SIG-M5 treated with dmso at 0.1 percent for 504 hours (cell line): ENCODE data around the gene CNOT9.

Source experiments
- DNase-seq: peaks from one replicate; lab custom pipeline; 2025; ENCODE audit not compliant: unreplicated experiment; lab: John Stamatoyannopoulos, UW

Gene CNOT9

DNA sequence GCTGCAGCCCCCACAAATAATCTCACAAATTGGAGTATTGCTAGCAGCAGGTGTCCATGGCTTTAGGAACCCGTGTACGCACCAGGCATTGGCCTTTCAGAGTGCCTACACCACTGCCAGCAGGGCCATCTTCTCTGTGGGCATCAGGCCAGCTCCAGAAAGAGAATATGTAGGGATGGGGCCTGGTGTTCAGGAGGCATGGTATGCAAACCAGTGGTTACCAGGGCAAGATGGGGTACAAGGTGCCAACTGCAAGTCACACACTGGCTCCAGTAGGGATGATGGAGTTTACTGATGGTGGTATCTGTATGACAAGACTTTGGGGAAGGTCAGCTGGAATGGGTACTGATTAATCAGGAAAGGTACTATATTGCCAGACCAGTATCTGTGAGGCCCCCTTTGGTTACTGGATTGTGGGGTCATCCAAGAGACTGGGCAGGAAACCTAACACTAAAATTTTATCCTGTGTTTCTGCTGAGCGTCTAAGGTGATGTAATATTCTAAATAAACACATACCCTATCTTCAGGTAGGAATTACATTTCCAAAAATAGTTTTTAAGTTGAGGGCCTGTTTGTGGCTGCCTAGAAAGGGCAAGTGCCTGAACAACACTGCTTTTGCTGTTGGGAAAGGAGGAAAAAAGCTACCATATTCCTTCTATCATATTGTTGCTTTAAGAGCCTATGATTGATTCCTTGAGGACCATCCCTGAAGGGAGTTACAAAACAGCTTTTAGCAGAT, 9.0 kb downstream of the CNOT9 start:
- no peak for DNase-seq

- DNase-seq, result no peak
Observed at GRCh38 chr2:218578272-218578877, 9.7 kb downstream of the CNOT9 start.

DNA sequence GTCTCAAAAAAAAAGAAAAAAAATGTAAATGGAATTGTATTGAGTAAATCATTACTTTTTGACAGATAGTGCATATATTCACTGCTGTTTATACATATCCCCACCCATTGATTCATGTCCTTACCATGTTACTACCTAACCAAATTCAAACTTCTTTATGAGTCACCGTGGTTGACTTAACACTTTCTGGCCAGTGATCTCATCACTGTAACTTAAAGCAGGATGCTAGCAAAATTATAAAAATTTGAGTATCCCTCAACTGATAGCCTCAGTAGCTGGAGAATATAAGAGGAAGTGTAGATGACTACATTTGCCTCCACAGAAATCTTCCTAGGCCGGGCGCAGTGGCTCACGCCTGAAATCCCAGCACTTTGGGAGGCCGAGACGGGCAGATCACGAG, 13.4 kb downstream of the CNOT9 start:
- no peak for DNase-seq

DNA sequence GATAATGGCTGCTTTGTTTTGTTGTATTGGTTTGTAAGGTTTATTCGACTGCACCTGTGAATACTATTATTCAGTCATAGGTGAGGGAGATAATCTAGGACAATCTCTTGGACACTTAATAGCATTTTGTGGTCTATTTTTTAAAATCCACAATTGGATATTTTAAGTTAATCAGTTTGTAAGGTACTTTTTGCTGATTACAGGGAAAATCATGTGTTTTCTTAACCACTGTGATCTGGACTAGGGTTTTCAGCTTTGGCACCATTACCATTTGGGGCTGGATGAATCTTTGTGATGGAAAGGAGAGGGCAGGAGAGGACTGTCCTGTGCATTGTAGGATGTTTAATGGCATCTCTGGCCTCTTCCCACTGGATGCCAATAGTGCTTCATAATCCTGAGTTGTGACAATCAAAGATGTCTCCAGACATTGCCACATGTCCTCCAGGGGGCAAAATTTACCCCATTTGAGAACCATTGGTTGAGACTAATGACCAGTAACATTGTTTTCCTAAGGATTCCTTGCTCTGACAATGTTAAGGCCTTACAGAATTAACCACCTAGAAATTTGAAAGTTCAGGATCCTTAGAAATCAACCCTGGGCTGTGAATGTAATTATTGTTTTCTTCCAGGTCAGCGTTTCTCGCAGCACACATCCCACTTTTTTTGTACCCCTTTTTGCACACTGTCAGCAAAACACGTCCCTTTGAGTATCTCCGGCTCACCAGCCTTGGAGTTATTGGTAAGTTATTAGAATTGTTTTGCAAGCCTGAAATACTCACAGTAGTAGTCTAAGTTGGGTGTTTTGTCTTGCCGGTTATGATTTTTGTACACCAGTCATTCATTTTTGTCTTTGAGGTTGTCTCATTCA, 15.6 kb downstream of the CNOT9 start:
- DNase-seq, result no peak

DNA sequence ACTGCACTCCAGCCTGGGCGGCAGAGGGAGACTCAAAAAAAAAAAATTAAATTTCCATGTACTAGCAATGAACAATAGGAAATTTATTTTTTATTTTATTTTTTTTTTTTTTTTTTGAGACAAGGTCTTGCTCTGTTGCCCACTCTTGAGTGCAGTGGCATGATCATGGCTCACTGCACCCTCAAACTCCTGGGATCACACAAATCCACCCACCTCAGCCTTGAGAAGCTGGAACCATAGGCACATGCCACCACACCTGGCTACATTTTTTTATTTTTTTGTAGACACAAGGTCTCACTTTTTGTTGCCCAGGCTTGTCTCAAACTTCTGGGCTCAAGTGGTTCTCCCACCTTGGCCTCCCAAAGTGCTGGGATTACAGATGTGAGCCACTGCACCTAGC, 16.9 kb downstream of the CNOT9 start:
- DNase-seq, result no peak

GRCh38 chr2:218605432-218605831, 36.8 kb downstream of the CNOT9 start:
- no peak for DNase-seq

DNA sequence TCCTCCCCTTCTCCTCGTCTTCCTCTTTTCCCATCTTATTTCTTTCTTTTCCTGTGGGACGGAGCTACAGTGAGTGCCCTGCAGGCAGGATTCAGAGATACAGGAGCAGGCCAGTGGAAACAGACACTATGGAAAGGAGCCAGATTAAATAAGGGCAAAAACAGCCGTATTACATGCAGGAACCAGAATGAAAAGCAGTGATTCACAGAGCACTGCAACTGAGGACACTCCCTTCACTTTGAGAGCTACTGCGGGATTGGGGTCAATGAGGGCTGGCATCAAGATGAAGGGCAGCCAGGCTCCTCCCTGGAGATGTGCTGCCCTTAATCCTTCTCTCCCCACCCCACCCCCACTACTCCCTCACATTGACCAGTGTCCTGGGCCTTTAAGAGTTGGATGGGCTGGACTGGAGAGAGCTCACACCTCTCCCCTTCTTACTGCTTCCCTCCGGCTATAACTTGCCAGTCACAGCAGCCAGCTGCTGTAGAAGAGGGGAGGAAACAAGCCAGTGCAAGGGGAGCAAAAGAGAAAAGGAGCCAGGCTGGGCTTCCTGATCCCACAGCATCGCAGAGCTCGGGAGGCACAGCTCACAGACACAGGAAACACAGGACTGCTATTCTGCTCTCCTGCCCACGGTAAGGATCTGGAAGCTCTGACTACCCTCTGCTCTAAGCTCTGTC, 38.9 kb downstream of the CNOT9 start, which contains the start of gene PLCD4:
Gene PLCD4 (plus strand): TSS at position 464 of the 680 bp plus-strand sequence. CDS start 7,841 bp downstream, outside the sequence.
- no peak for DNase-seq

GRCh38 chr2:218615868-218616315, 47.3 kb downstream of the CNOT9 start:
- no peak for DNase-seq

DNA sequence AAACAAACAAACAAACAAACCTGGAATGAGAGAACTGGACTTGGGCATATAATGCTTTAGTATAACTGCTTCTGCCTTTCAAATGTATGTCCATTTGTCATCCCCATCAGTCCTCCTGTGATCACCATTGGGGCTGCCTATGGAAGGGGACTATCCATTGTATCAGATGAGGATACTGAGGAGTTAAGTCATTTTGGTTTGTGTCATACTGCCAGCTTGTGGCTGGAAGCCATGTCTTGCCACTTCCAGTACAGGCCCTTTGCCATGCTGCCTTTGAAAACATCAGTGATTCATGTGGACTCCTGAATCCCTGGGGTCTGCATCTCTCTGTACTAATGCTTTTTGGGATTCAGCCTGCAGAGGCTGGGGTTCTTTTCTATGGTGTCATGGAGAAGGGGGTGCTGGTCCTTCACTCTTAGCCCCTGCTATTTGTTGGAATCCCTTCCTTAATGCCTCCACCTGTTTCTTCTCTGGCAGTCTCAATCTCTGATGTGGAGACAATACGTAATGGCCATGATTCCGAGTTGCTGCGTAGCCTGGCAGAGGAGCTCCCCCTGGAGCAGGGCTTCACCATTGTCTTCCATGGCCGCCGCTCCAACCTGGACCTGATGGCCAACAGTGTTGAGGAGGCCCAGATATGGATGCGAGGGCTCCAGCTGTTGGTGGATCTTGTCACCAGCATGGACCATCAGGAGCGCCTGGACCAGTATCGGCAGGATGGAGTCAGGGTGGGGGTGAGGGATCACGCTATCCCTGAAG, 49.6 kb downstream of the CNOT9 start:
- DNase-seq, result no peak

DNA sequence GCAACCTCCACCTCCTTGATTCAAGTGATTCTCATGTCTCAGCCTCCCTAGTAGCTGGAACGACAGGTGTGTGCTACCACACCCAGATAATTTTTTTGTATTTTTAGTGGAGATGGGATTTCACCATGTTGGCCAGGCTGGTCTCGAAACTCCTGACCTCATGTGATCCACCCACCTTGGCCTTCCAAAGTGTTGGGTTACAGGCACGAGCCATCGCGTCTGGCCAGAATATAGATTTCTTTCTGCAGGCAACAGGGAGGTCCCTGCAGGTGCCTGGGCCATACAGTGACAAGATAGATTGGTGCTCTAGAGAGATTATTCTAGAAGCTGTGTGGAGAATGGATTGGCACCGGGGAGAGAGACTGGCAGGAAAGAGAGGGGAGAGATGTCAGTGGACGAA, 52.4 kb downstream of the CNOT9 start:
- no peak for DNase-seq

- no peak for DNase-seq
Observed at GRCh38 chr2:218622606-218623365, 54.1 kb downstream of the CNOT9 start.

DNA sequence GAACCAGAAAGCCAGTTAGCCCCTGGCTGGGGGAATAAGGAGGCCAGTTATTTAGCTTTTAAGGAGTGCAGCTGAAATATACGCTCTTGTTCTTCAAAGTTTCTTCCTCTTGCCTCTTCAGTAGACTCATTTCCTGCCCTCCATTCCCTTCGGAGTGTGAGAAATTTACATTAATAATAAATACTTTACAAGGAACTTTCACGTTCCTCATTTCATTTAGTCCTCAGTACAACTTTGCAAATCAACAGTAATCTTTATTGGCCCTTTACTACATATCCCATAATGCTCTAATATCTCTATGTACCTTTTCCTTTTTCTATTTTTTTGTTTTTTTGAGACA, 54.7 kb downstream of the CNOT9 start:
- no peak for DNase-seq

- no peak for DNase-seq
Observed at GRCh38 chr2:218626369-218626768, 57.7 kb downstream of the CNOT9 start.

DNA sequence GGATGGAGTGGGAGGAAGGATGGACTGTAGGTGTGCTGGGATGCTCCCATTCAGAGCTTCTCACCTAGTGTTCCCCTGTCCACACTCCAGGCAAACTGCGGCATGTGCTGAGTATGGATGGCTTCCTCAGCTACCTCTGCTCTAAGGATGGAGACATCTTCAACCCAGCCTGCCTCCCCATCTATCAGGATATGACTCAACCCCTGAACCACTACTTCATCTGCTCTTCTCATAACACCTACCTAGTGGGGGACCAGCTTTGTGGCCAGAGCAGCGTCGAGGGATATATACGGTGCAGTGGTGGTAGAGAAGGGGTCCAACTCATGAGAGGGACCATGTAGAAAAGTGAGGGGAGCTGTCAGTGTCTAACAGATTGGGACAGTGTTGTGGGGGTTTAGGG, 59.3 kb downstream of the CNOT9 start:
- DNase-seq, result no peak

DNA sequence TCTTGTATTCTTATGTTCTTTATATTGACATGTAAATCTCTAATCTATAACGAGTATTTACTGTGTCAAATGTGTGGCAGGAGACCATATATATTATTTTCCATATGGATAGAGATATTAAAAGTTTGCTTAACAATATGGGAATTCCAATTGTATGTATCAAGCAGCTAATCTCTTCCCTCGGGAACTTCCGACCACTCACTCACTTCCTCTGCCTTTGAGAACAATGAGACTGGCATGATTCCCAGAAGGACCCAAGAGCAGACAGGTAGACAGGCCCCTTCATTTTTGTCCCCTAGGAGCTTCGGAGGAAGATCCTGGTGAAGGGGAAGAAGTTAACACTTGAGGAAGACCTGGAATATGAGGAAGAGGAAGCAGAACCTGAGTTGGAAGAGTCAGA, 63.2 kb downstream of the CNOT9 start:
- no peak for DNase-seq

DNA sequence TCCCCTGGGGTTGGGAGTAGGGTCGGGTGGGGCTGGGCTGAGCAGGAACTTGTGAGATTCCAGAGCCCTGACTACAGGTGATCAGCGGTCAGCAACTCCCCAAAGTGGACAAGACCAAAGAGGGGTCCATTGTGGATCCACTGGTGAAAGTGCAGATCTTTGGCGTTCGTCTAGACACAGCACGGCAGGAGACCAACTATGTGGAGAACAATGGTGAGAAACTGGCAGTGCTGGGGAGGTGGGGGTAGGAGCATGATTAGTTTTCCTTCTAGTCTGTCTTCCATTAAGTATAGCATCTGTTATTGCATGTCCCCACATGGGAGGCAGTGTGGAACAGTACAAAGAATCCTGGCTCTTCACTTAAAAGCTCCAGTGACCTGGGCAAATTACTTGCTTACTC, 67.1 kb downstream of the CNOT9 start:
- DNase-seq, result no peak

GRCh38 chr2:218638372-218638771, 69.7 kb downstream of the CNOT9 start:
- DNase-seq, result no peak

DNA sequence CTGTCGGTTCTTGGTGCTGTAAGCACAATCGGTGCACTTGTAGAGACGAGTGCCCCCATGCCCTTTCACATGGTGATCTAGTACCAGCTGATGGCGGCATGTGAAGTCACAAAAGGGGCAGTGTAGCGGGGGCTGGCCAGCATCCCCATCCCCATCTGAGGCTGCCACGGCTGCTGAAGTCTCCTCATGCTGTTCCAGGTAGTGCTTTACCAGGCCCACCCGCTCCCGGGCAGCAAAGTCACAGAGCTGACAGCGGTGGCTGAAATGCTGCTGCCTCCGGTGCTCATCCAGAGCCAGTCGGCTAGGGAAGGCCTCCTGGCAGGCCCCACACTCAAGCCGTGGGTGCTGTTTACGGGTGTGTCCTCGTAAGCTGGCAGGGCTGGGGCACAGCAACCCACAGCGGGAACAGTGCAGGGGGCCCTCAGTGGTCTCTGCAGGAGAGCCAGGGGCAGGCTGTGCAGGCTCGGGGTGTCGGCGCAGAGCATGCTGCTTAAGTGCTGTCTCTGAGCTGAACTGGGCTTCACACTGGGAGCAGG, 73.5 kb downstream of the CNOT9 start:
- DNase-seq, result no peak

GRCh38 chr2:218642786-218643185, 74.1 kb downstream of the CNOT9 start:
- no peak for DNase-seq
